HG02759 (cell line): ENCODE data around the gene CAT.

Experiments
- ATAC-seq: cut with Tn5 transposase; IDR thresholded peaks from one replicate; pipeline ENCODE4 v1.9.1; 2021; ENCODE audit warnings: mild to moderate bottlenecking, moderate library complexity; ENCODE audit not compliant: unreplicated experiment

Gene CAT

GRCh38 chr11:34438529-34439507 lies at the start of gene CAT:
TSS of gene CAT (plus strand) at chr11:34438934. CDS start at chr11:34439014, 80 bp downstream.
- ATAC-seq = peak; percentile 97

GRCh38 chr11:34394771-34395300 lies 43.9 kb upstream of the CAT start:
- no peak for ATAC-seq

GRCh38 chr11:34395916-34396550 lies 42.7 kb upstream of the CAT start:
- ATAC-seq = no peak

- ATAC-seq = no peak
Observed at GRCh38 chr11:34397120-34397519, 41.6 kb upstream of the CAT start.

GRCh38 chr11:34397811-34398210 lies 40.9 kb upstream of the CAT start:
- ATAC-seq = no peak

- no peak for ATAC-seq
Observed at GRCh38 chr11:34403431-34403830, 35.3 kb upstream of the CAT start.

- ATAC-seq = no peak
Observed at GRCh38 chr11:34404280-34404679, 34.5 kb upstream of the CAT start.

GRCh38 chr11:34405079-34405858 lies 33.5 kb upstream of the CAT start:
- no peak for ATAC-seq

- no peak for ATAC-seq
Observed at GRCh38 chr11:34406413-34406812, 32.3 kb upstream of the CAT start.

GRCh38 chr11:34407121-34407813 lies 31.5 kb upstream of the CAT start:
- no peak for ATAC-seq

- ATAC-seq = no peak
Observed at GRCh38 chr11:34408580-34409172, 30.1 kb upstream of the CAT start.

- ATAC-seq = no peak
Observed at GRCh38 chr11:34411111-34411510, 27.6 kb upstream of the CAT start.

- no peak for ATAC-seq
Observed at GRCh38 chr11:34411791-34412190, 26.9 kb upstream of the CAT start.

GRCh38 chr11:34413263-34413662 lies 25.5 kb upstream of the CAT start:
- ATAC-seq = no peak

GRCh38 chr11:34415538-34415937 lies 23.2 kb upstream of the CAT start:
- ATAC-seq = no peak

- no peak for ATAC-seq
Observed at GRCh38 chr11:34416088-34416487, 22.6 kb upstream of the CAT start.

- no peak for ATAC-seq
Observed at GRCh38 chr11:34416766-34417165, 22.0 kb upstream of the CAT start.

GRCh38 chr11:34417202-34417601 lies 21.5 kb upstream of the CAT start:
- no peak for ATAC-seq

GRCh38 chr11:34419158-34419557 lies 19.6 kb upstream of the CAT start:
- no peak for ATAC-seq

- no peak for ATAC-seq
Observed at GRCh38 chr11:34423300-34423699, 15.4 kb upstream of the CAT start.
